Measurements from ENCODE around the gene LRRC63.

Gene LRRC63

GRCh38 chr13:46314587-46314986 is 102.9 kb downstream of the LRRC63 start:
- DNase-seq, result no peak

GRCh38 chr13:46315036-46315435 is 103.3 kb downstream of the LRRC63 start:
- DNase-seq, result no peak

GRCh38 chr13:46315491-46316075 is 103.9 kb downstream of the LRRC63 start:
- no peak for DNase-seq

GRCh38 chr13:46317120-46317519 is 105.4 kb downstream of the LRRC63 start:
- DNase-seq, result no peak

GRCh38 chr13:46318986-46319385 is 107.3 kb downstream of the LRRC63 start:
- no peak for DNase-seq

GRCh38 chr13:46320406-46320805 is 108.7 kb downstream of the LRRC63 start:
- no peak for DNase-seq

GRCh38 chr13:46320821-46321220 is 109.1 kb downstream of the LRRC63 start:
- no peak for DNase-seq

- no peak for DNase-seq
These were observed 109.9 kb downstream of the LRRC63 start for GRCh38 chr13:46321494-46322225.

- DNase-seq, result no peak
These were observed 113.2 kb downstream of the LRRC63 start for GRCh38 chr13:46324976-46325375.

Measured in NCI-H1436 treated with DMSO at 0.1 percent for 48 hours (cell line).